Astrocyte of the spinal cord (primary cell): ENCODE data around the gene MYH4.

Source experiments
- DNase-seq: peaks from one replicate; pipeline ENCODE4 v3.0.0; 2011; ENCODE audit warnings: low read depth, low spot score
- H3K4me3 ChIP-seq: 2 replicates; pipeline ENCODE4 v1.5.1; 2011; ENCODE audit warnings: low read depth, mild to moderate bottlenecking, low read length, moderate library complexity
- in situ Hi-C: cut with HindIII; loops from 2 replicates; pipeline ENCODE4 v1.10.0; 2017; ENCODE audit warnings: low sequenced_read_pairs
- TF ChIP-seq, protein P1 (sequence below): IDR thresholded peaks from 2 replicates; pipeline ENCODE4 v1.5.1; 2012; ENCODE audit warnings: low read depth, mild to moderate bottlenecking, low read length, inconsistent platforms

Gene MYH4

GRCh38 chr17:10415161-10415560 lies 54.2 kb downstream of the MYH4 start:
- DNase-seq: no peak
- TF ChIP-seq, protein P1, sequence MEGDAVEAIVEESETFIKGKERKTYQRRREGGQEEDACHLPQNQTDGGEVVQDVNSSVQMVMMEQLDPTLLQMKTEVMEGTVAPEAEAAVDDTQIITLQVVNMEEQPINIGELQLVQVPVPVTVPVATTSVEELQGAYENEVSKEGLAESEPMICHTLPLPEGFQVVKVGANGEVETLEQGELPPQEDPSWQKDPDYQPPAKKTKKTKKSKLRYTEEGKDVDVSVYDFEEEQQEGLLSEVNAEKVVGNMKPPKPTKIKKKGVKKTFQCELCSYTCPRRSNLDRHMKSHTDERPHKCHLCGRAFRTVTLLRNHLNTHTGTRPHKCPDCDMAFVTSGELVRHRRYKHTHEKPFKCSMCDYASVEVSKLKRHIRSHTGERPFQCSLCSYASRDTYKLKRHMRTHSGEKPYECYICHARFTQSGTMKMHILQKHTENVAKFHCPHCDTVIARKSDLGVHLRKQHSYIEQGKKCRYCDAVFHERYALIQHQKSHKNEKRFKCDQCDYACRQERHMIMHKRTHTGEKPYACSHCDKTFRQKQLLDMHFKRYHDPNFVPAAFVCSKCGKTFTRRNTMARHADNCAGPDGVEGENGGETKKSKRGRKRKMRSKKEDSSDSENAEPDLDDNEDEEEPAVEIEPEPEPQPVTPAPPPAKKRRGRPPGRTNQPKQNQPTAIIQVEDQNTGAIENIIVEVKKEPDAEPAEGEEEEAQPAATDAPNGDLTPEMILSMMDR: no peak
- in situ Hi-C loops: no loop called here
- H3K4me3 ChIP-seq: no peak overlapping the region

DNA sequence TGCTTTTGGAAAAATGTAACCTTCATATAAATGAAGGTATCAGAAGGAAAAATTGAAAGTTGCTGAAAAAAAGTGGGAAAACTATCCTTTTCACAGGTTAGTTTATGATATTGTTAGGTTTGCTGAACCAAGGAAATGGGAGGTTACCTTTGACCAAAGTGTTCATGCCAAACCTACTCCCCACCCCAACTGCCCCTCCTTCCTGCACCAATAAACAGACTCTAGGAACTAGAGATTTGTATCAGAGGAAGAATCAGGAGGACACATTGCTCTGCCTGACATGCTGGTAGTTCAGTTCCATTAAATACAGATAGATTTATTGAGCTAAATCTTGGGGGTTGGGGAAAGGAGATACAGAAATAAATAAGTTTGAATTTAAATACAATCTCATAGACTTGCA lies 65.8 kb downstream of the MYH4 start:
- TF ChIP-seq, protein P1: no peak
- in situ Hi-C loops: no loop called here
- no peak overlapping the region for H3K4me3 ChIP-seq
- DNase-seq: no peak

GRCh38 chr17:10398352-10398751 lies 71.0 kb downstream of the MYH4 start:
- in situ Hi-C loops: no loop called here
- TF ChIP-seq, protein P1: no peak
- no peak for DNase-seq
- H3K4me3 ChIP-seq: no peak overlapping the region

GRCh38 chr17:10396524-10397163 lies 72.7 kb downstream of the MYH4 start:
- DNase-seq: no peak
- in situ Hi-C loops: no loop called here
- TF ChIP-seq, protein P1: no peak
- no peak overlapping the region for H3K4me3 ChIP-seq

- in situ Hi-C loops: no loop called here
- H3K4me3 ChIP-seq: no peak overlapping the region
- DNase-seq: no peak
- TF ChIP-seq, protein P1: no peak
Measured at GRCh38 chr17:10394201-10394887, 75.0 kb downstream of the MYH4 start.
